ENCODE data around the gene MFSD6. TPM values are rescaled to one million over a fixed set of nuclear protein-coding genes. Genes with fewer than 3 reads are reported as not detected.

The MFSD6 gene
- polyA plus RNA-seq, 3 donors: 8.8 to 15.7 (median 12.9) TPM

- 0% methylated on average over 25 of the region's 54 CpGs for WGBS (ENCODE audit: insufficient coverage)
- peak overlapping the region; percentile 73 to 91 (median 79) for H3K27ac Mint-ChIP-seq
- Histone ChIP-seq H3K36me3 (replicated peaks in 1 of 2; ENCODE audit: control insufficient read depth in 1 of 2, insufficient read depth in 2 of 2, low read length in 2 of 2) (no peaks in the 10 kb centered on the region), H3K9ac (ENCODE audit: insufficient read depth, low read length, poor library complexity, severe bottlenecking) (peak overlapping the region; percentile 84), H3K4me1 (ENCODE audit: control insufficient read depth in 1 of 2, insufficient read depth in 2 of 2, low read length in 2 of 2) (peaks cover 41 to 63% of the 10 kb centered on the region in 2 donors), H3K27me3 (ENCODE audit: control insufficient read depth in 2 of 2, insufficient read depth in 2 of 2, low read length in 2 of 2) (no peaks in the 10 kb centered on the region), H3K9me3 (replicated peaks in 1 of 2; ENCODE audit: control insufficient read depth in 1 of 2, insufficient read depth in 1 of 2, low read length in 2 of 2) (no peaks in the 10 kb centered on the region), H4K20me1 (ENCODE audit: insufficient read depth, low read length) (peaks cover 6% of the 10 kb centered on the region), H3K4me2 (replicated peaks; ENCODE audit: extremely low read depth, low read length, poor library complexity, severe bottlenecking) (peak overlapping the region; percentile 86), H2AFZ (ENCODE audit: insufficient read depth, low read depth, low read length, poor library complexity, severe bottlenecking) (peak overlapping the region; percentile 91), H3K27ac (ENCODE audit: low read depth in 1 of 2, low read length in 2 of 2) (peak overlapping the region; percentile 62 to 93), H3K4me3 (replicated peaks in 1 of 3; ENCODE audit: low read depth in 2 of 3, low read length in 3 of 3) (peak overlapping the region; percentile 58 to 91 (median 83)), H3K79me2 (ENCODE audit: insufficient read depth, low read length) (peaks cover 44% of the 10 kb centered on the region)
- peaks cover 1 to 7% (median 5%) of the 10 kb centered on the region in 3 donors for H3K27me3 Mint-ChIP-seq (ENCODE audit: low read depth in 3 of 3)
- no peak for TF ChIP-seq CTCF (IDR thresholded peaks at IDR 0.05)
- peak; percentile 70 to 78 (median 77) for DNase-seq
- peaks cover 39% of the 10 kb centered on the region for H3K4me1 Mint-ChIP-seq
- H3K9me3 Mint-ChIP-seq: no peaks in the 10 kb centered on the region
- intact Hi-C loops (cut with micrococcal nuclease): no loop called here
- peaks cover 0 to 3% of the 10 kb centered on the region in 2 donors for H3K36me3 Mint-ChIP-seq
- peak overlapping the region; percentile 82 to 89 for H3K4me3 Mint-ChIP-seq
Observed at GRCh38 chr2:190408538-190409271, 550 bp downstream of the MFSD6 start.

- TF ChIP-seq CTCF (IDR thresholded peaks at IDR 0.05): no peak
- 60% methylated on average over 2 of the region's 2 CpGs for WGBS (ENCODE audit: insufficient coverage)
- Histone ChIP-seq H3K4me2 (replicated peaks; ENCODE audit: extremely low read depth, low read length, poor library complexity, severe bottlenecking) (peak overlapping the region; percentile 86), H3K36me3 (replicated peaks in 1 of 2; ENCODE audit: control insufficient read depth in 1 of 2, insufficient read depth in 2 of 2, low read length in 2 of 2) (no peaks in the 10 kb centered on the region), H3K4me1 (ENCODE audit: control insufficient read depth in 1 of 2, insufficient read depth in 2 of 2, low read length in 2 of 2) (peaks cover 38 to 59% of the 10 kb centered on the region in 2 donors), H4K20me1 (ENCODE audit: insufficient read depth, low read length) (peaks cover 12% of the 10 kb centered on the region), H3K4me3 (replicated peaks in 1 of 3; ENCODE audit: low read depth in 2 of 3, low read length in 3 of 3) (peak overlapping the region in 1 of 3 experiments; percentile 83), H3K79me2 (ENCODE audit: insufficient read depth, low read length) (peaks cover 50% of the 10 kb centered on the region), H3K27ac (ENCODE audit: low read depth in 1 of 2, low read length in 2 of 2) (peak overlapping the region in 1 of 2 donors; percentile 93), H2AFZ (ENCODE audit: insufficient read depth, low read depth, low read length, poor library complexity, severe bottlenecking) (no peak overlapping the region), H3K9me3 (replicated peaks in 1 of 2; ENCODE audit: control insufficient read depth in 1 of 2, insufficient read depth in 1 of 2, low read length in 2 of 2) (no peaks in the 10 kb centered on the region), H3K9ac (ENCODE audit: insufficient read depth, low read length, poor library complexity, severe bottlenecking) (no peak overlapping the region), H3K27me3 (ENCODE audit: control insufficient read depth in 2 of 2, insufficient read depth in 2 of 2, low read length in 2 of 2) (no peaks in the 10 kb centered on the region)
- Mint-ChIP-seq H3K27me3 (ENCODE audit: low read depth in 3 of 3) (peaks cover 1 to 7% (median 5%) of the 10 kb centered on the region in 3 donors), H3K27ac (peak overlapping the region in 2 of 7 donors; percentile 2 to 91), H3K9me3 (no peaks in the 10 kb centered on the region), H3K36me3 (peaks cover 0 to 4% of the 10 kb centered on the region in 2 donors), H3K4me3 (peak overlapping the region in 1 of 2 donors; percentile 82), H3K4me1 (peaks cover 42% of the 10 kb centered on the region)
- intact Hi-C loops (cut with micrococcal nuclease): no loop called here
- no peak for DNase-seq
Observed at GRCh38 chr2:190409616-190410015, 1.5 kb downstream of the MFSD6 start.
